ENCODE results near the gene ADAMTS9. TPM values are rescaled to one million over a fixed set of nuclear protein-coding genes. Genes with fewer than 3 reads are reported as not detected.

Gene ADAMTS9
- total and polyA plus RNA-seq, 4 donors: 7.0 to 212 (median 91.2) TPM

DNA sequence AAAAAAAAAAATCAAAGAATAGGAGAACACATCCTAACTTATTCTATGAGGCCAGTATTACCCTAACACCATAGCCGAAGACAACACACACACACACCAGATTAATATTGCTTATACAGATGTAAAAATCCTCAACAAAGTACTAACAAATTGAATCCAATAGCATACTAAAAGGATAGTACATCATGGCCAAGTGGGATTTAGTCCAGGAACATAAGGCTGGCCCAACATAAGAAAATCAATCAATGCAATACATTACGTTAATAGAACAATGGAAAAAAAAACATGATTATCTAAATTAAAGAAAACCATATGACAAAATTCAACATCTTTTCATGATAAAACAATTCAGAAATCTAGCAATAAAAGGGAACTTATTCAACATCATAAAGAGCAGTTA lies 79.1 kb downstream of the ADAMTS9 start:
- no peaks in the 10 kb centered on the region for H3K4me1 ChIP-seq (ENCODE audit: control insufficient read depth in 1 of 2, insufficient read depth in 2 of 2, low read length in 2 of 2)
- H3K27ac ChIP-seq (ENCODE audit: low read depth in 1 of 2, low read length in 2 of 2): no peak overlapping the region
- ATAC-seq (ENCODE audit: low FRiP score) (no peak), DNase-seq (no peak)
- intact Hi-C loops (cut with DNase I): no loop called here
- no peaks in the 10 kb centered on the region for H3K9me3 ChIP-seq (ENCODE audit: control insufficient read depth, low read length)
- H3K4me3 ChIP-seq (ENCODE audit: low read length in 2 of 2): no peak overlapping the region
- 92 to 94% methylated on average over 2 of the region's 2 CpGs for WGBS, 2 donors
- no peaks in the 10 kb centered on the region for H3K27me3 ChIP-seq (ENCODE audit: control insufficient read depth in 1 of 2, insufficient read depth in 2 of 2, low read length in 1 of 2)
- H3K36me3 ChIP-seq (ENCODE audit: control insufficient read depth in 1 of 2, insufficient read depth in 2 of 2, low read length in 1 of 2): peaks cover 0 to 4% of the 10 kb centered on the region in 2 donors

DNA sequence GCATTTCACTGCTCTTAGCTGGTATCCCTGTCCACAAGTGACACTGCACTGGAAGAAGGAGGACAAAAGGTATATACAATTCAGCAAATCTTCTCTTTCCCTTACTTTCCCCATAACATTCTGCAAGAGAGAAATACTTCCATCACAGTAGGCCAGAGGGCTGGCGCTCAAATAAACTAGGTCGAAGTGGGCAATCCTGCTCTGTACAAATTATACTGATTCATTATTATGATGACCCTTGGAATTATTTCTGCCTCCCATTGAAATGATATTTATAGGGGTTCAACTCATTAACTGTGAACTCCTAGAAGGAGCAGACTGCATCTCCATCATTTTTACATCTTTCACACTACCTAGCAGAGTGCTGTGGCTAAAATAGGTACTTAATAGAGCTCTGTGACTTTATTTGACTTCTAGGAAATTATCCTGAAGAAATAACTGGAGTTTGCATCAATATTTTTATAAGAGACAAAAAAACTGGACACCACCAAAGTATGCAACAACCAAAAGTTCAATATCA lies 80.7 kb downstream of the ADAMTS9 start:
- H3K4me1 ChIP-seq (ENCODE audit: control insufficient read depth in 1 of 2, insufficient read depth in 2 of 2, low read length in 2 of 2): no peaks in the 10 kb centered on the region
- H3K9me3 ChIP-seq (ENCODE audit: control insufficient read depth, low read length): no peaks in the 10 kb centered on the region
- intact Hi-C loops (cut with DNase I): no loop called here
- peaks cover 0 to 7% of the 10 kb centered on the region in 2 donors for H3K36me3 ChIP-seq (ENCODE audit: control insufficient read depth in 1 of 2, insufficient read depth in 2 of 2, low read length in 1 of 2)
- no peak overlapping the region for H3K27ac ChIP-seq (ENCODE audit: low read depth in 1 of 2, low read length in 2 of 2)
- no peaks in the 10 kb centered on the region for H3K27me3 ChIP-seq (ENCODE audit: control insufficient read depth in 1 of 2, insufficient read depth in 2 of 2, low read length in 1 of 2)
- no peak overlapping the region for H3K4me3 ChIP-seq (ENCODE audit: low read length in 2 of 2)
- 96 to 97% methylated on average over 2 of the region's 2 CpGs for WGBS, 2 donors
- ATAC-seq (ENCODE audit: low FRiP score) (no peak), DNase-seq (no peak)

DNA sequence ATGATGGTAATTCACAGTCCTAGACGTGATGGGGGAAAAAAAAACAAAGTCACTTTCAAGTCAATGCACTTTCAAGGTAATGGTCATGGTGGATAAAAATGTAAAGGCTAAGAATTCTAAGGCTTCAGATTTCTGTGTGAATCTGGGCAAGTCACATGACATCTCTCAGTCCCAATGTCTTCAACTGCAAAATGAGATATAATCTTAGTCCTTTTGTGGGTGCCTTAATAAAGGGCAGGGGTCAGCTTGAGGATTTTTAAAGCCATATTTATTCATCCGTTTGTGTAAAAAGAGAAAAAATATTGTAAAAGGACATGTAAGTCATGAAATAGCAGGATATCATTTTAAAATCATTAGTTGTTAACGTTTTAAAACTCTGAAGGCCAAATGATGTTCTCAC lies 83.5 kb downstream of the ADAMTS9 start:
- whole genome bisulfite sequencing, 2 donors: 92 to 94% methylated on average over 3 of the region's 3 CpGs
- no peaks in the 10 kb centered on the region for H3K4me1 ChIP-seq (ENCODE audit: control insufficient read depth in 1 of 2, insufficient read depth in 2 of 2, low read length in 2 of 2)
- H3K36me3 ChIP-seq (ENCODE audit: control insufficient read depth in 1 of 2, insufficient read depth in 2 of 2, low read length in 1 of 2): peaks cover 0 to 11% of the 10 kb centered on the region in 2 donors
- no peak overlapping the region for H3K27ac ChIP-seq (ENCODE audit: low read depth in 1 of 2, low read length in 2 of 2)
- H3K9me3 ChIP-seq (ENCODE audit: control insufficient read depth, low read length): no peaks in the 10 kb centered on the region
- DNase-seq (no peak), ATAC-seq (ENCODE audit: low FRiP score) (no peak)
- no peak overlapping the region for H3K4me3 ChIP-seq (ENCODE audit: low read length in 2 of 2)
- no peaks in the 10 kb centered on the region for H3K27me3 ChIP-seq (ENCODE audit: control insufficient read depth in 1 of 2, insufficient read depth in 2 of 2, low read length in 1 of 2)
- intact Hi-C loops (cut with DNase I): no loop called here

DNA sequence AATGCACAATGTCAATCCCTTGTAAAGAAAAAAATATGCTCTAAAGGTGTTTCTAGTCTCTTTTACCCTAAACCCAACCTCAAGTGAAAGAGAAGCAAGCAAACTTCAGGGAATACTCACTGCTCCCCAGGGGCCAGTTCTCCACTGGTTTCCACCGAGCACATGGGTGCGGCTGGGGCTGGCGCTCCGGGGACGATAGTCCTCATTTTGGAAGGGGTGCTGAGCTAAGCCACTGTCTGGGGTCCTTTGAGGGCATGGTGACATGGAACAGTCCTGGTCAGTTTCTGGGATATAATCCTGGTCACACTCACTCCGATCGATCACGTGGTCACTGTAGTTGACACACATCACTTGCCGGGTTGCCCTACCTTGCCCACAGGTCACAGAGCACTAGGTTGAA lies 86.0 kb downstream of the ADAMTS9 start:
- no peaks in the 10 kb centered on the region for H3K27me3 ChIP-seq (ENCODE audit: control insufficient read depth in 1 of 2, insufficient read depth in 2 of 2, low read length in 1 of 2)
- H3K4me1 ChIP-seq (ENCODE audit: control insufficient read depth in 1 of 2, insufficient read depth in 2 of 2, low read length in 2 of 2): no peaks in the 10 kb centered on the region
- H3K4me3 ChIP-seq (ENCODE audit: low read length in 2 of 2): no peak overlapping the region
- H3K36me3 ChIP-seq (ENCODE audit: control insufficient read depth in 1 of 2, insufficient read depth in 2 of 2, low read length in 1 of 2): peaks cover 0 to 11% of the 10 kb centered on the region in 2 donors
- no peak overlapping the region for H3K27ac ChIP-seq (ENCODE audit: low read depth in 1 of 2, low read length in 2 of 2)
- no peak for ATAC-seq (ENCODE audit: low FRiP score)
- intact Hi-C loops (cut with DNase I): no loop called here
- DNase-seq: peak in 1 of 2 donors; percentile 57
- WGBS, 2 donors: 97 to 98% methylated on average over 9 of the region's 9 CpGs
- no peaks in the 10 kb centered on the region for H3K9me3 ChIP-seq (ENCODE audit: control insufficient read depth, low read length)

DNA sequence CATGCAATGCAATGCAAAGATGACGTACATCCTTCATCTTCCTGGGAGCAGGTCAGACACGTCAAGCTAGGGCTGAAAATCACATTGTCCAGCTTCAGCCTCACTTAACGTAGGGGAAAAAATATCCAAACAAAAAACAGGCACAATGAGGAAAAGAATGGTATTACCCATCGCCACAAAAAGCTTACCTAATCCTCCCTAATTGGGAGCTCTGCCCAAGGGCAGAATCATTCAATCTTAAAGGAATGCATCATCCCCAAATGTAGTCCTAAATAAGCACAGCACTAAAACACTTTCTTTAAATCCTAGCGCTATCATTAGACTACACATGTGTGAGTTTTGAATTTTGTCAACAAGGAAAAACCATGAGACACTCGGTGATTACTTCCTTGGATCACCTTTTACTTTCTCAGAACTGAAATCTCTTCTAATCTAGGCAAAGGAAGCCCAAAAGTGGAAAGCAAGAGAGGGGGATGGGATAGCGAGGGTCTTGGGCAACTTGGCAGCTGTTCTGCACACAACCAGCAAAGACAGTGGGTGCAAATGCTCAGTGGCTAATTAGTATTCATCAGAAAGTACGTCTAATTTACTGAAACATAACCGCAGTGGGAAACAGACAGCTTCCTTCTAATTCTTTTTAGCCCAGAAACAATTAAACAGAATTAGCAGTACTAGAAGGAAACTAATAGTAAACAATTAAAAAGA lies 87.4 kb downstream of the ADAMTS9 start:
- intact Hi-C loops (cut with DNase I): no loop called here
- ATAC-seq (ENCODE audit: low FRiP score) (no peak), DNase-seq (no peak)
- Histone ChIP-seq H3K27ac (ENCODE audit: low read depth in 1 of 2, low read length in 2 of 2) (no peak overlapping the region), H3K4me1 (ENCODE audit: control insufficient read depth in 1 of 2, insufficient read depth in 2 of 2, low read length in 2 of 2) (peaks cover under 1 to 2% of the 10 kb centered on the region in 2 donors), H3K9me3 (ENCODE audit: control insufficient read depth, low read length) (no peaks in the 10 kb centered on the region), H3K27me3 (ENCODE audit: control insufficient read depth in 1 of 2, insufficient read depth in 2 of 2, low read length in 1 of 2) (no peaks in the 10 kb centered on the region), H3K4me3 (ENCODE audit: low read length in 2 of 2) (no peak overlapping the region), H3K36me3 (ENCODE audit: control insufficient read depth in 1 of 2, insufficient read depth in 2 of 2, low read length in 1 of 2) (peaks cover 0 to 11% of the 10 kb centered on the region in 2 donors)
- WGBS, 2 donors: 88 to 90% methylated on average over 9 of the region's 9 CpGs

DNA sequence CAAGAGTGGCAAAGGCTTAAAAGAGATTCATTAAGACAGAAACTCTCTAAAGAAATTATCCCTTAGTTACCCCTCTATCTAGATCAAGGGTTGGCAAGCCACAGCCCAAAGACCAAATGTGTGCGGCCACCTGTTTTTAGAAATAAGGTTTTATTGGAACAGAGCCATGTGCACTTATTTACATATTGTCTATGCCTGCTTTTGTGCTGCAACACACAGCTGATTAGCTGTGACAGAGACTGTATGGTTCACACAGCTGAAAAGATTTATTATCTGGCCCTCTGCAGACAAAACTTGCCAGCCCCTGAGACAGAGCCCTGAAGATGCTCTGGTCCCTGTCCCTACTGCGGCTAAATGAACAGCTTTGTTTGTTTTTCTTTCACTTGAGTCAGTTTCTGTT lies 88.1 kb downstream of the ADAMTS9 start:
- 91% methylated on average over 2 of the region's 2 CpGs for WGBS, 2 donors
- no peak overlapping the region for H3K27ac ChIP-seq (ENCODE audit: low read depth in 1 of 2, low read length in 2 of 2)
- no peaks in the 10 kb centered on the region for H3K27me3 ChIP-seq (ENCODE audit: control insufficient read depth in 1 of 2, insufficient read depth in 2 of 2, low read length in 1 of 2)
- ATAC-seq (ENCODE audit: low FRiP score): no peak
- H3K4me3 ChIP-seq (ENCODE audit: low read length in 2 of 2): no peak overlapping the region
- H3K36me3 ChIP-seq (ENCODE audit: control insufficient read depth in 1 of 2, insufficient read depth in 2 of 2, low read length in 1 of 2): peaks cover 0 to 11% of the 10 kb centered on the region in 2 donors
- no peaks in the 10 kb centered on the region for H3K9me3 ChIP-seq (ENCODE audit: control insufficient read depth, low read length)
- H3K4me1 ChIP-seq (ENCODE audit: control insufficient read depth in 1 of 2, insufficient read depth in 2 of 2, low read length in 2 of 2): peaks cover 2% of the 10 kb centered on the region in 2 donors
- intact Hi-C loops (cut with DNase I): no loop called here
- no peak for DNase-seq

DNA sequence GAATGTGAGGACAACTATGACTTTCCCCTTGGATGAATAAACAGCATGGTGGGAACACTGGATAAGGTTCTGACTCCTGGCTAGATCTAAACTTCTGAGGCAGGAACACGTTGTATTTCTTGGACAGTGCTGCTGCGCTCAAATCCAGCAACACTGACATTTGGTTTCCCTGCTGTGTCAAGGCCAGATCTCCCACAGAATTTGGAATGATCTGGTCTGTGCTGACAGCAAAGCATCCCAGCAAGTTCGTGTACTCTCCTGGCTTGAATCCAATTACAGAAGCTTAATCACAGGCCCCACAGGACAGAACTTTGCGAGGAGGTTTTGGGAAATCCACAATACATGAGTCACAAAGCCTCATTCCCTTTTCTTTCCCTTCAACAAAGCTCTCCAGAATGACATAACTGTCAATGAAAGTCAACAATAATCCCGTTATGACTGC lies 92.5 kb downstream of the ADAMTS9 start:
- no peak overlapping the region for H3K4me3 ChIP-seq (ENCODE audit: low read length in 2 of 2)
- peak overlapping the region in 1 of 2 donors; percentile 78 for H3K27ac ChIP-seq (ENCODE audit: low read depth in 1 of 2, low read length in 2 of 2)
- H3K9me3 ChIP-seq (ENCODE audit: control insufficient read depth, low read length): no peaks in the 10 kb centered on the region
- peaks cover 2% of the 10 kb centered on the region in 2 donors for H3K4me1 ChIP-seq (ENCODE audit: control insufficient read depth in 1 of 2, insufficient read depth in 2 of 2, low read length in 2 of 2)
- ATAC-seq (ENCODE audit: low FRiP score) (peak; percentile 88), DNase-seq (peak in 1 of 2 donors; percentile 64)
- H3K27me3 ChIP-seq (ENCODE audit: control insufficient read depth in 1 of 2, insufficient read depth in 2 of 2, low read length in 1 of 2): no peaks in the 10 kb centered on the region
- intact Hi-C loops (cut with DNase I): no loop called here
- 6 to 9% methylated on average over 5 of the region's 5 CpGs for WGBS, 2 donors
- peaks cover 0 to 2% of the 10 kb centered on the region in 2 donors for H3K36me3 ChIP-seq (ENCODE audit: control insufficient read depth in 1 of 2, insufficient read depth in 2 of 2, low read length in 1 of 2)

DNA sequence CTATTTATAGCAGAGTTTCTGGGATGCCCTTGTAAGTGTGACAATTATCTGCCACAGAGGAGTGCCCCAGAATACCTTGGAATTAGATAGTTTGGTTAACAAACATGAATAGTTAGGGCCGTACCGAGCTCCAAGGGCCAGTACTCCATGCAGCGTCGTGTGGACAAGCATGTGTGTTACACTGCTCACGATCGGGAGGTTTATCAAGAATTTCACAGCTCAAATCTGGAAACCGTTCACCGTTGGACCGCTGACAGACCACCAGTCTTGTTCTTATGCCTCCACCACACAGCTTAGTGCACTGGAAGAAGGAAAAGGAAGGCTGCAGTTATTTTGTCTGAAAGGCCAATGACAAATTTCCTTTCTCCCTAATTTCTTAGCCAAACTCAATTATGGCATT lies 93.7 kb downstream of the ADAMTS9 start:
- intact Hi-C loops (cut with DNase I): no loop called here
- Histone ChIP-seq H3K9me3 (ENCODE audit: control insufficient read depth, low read length) (no peaks in the 10 kb centered on the region), H3K4me3 (ENCODE audit: low read length in 2 of 2) (no peak overlapping the region), H3K4me1 (ENCODE audit: control insufficient read depth in 1 of 2, insufficient read depth in 2 of 2, low read length in 2 of 2) (peaks cover 2% of the 10 kb centered on the region in 2 donors), H3K36me3 (ENCODE audit: control insufficient read depth in 1 of 2, insufficient read depth in 2 of 2, low read length in 1 of 2) (no peaks in the 10 kb centered on the region), H3K27me3 (ENCODE audit: control insufficient read depth in 1 of 2, insufficient read depth in 2 of 2, low read length in 1 of 2) (no peaks in the 10 kb centered on the region), H3K27ac (ENCODE audit: low read depth in 1 of 2, low read length in 2 of 2) (no peak overlapping the region)
- DNase-seq: peak in 1 of 2 donors; percentile 49
- 53 to 72% methylated on average over 9 of the region's 9 CpGs for WGBS, 2 donors
- peak; percentile 66 for ATAC-seq (ENCODE audit: low FRiP score)

DNA sequence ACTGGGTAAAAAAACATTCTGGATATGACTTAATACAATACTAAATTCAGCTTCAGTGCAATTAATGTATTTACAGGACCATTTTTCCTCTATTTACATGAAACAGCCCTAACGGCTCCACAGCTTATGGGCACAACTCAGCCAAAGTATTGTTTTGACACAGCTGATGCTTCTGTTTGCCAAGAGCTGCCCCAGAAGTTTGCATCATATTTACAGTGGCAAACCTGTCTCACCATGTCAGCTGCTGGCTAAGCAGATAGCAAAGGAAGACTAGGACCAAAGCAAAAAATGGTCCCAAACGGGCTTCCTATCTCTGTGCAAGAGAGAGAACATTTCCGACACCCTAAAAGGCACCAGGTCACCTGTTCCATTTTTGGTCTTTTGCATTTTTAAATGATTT lies 94.5 kb downstream of the ADAMTS9 start:
- ATAC-seq (ENCODE audit: low FRiP score) (no peak), DNase-seq (no peak)
- H3K27me3 ChIP-seq (ENCODE audit: control insufficient read depth in 1 of 2, insufficient read depth in 2 of 2, low read length in 1 of 2): no peaks in the 10 kb centered on the region
- no peak overlapping the region for H3K27ac ChIP-seq (ENCODE audit: low read depth in 1 of 2, low read length in 2 of 2)
- H3K4me3 ChIP-seq (ENCODE audit: low read length in 2 of 2): no peak overlapping the region
- intact Hi-C loops (cut with DNase I): no loop called here
- H3K4me1 ChIP-seq (ENCODE audit: control insufficient read depth in 1 of 2, insufficient read depth in 2 of 2, low read length in 2 of 2): peaks cover 2% of the 10 kb centered on the region in 2 donors
- H3K9me3 ChIP-seq (ENCODE audit: control insufficient read depth, low read length): no peaks in the 10 kb centered on the region
- no peaks in the 10 kb centered on the region for H3K36me3 ChIP-seq (ENCODE audit: control insufficient read depth in 1 of 2, insufficient read depth in 2 of 2, low read length in 1 of 2)
- 73 to 84% methylated on average over 3 of the region's 3 CpGs for WGBS, 2 donors
